Nucleus accumbens (tissue), 56 donors: Measurements from ENCODE around the gene FAM174C.

Experiments
- DNase-seq, 56 donors: peaks; one replicate each; lab custom pipeline; 2025; lab: John Stamatoyannopoulos, UW

The FAM174C gene

GRCh38 chr19:1282588-1283206 is 7.4 kb downstream of the FAM174C start:
- no peak for DNase-seq

GRCh38 chr19:1283207-1283916 is 8.0 kb downstream of the FAM174C start:
- DNase-seq, result no peak

- DNase-seq, result no peak
Measured at GRCh38 chr19:1283917-1284292, 8.6 kb downstream of the FAM174C start.

- DNase-seq, result no peak
Measured at GRCh38 chr19:1284293-1284978, 9.1 kb downstream of the FAM174C start.

GRCh38 chr19:1284979-1285736 is 9.8 kb downstream of the FAM174C start:
- DNase-seq, result peak in 1 of 56 donors; percentile 37

GRCh38 chr19:1285737-1286360 is 10.5 kb downstream of the FAM174C start, which contains the start of gene EFNA2:
Gene EFNA2, plus strand, starts transcription at chr19:1285873. Its CDS starts 296 bp downstream, at chr19:1286169.
- no peak for DNase-seq

- DNase-seq, result no peak
Measured at GRCh38 chr19:1286487-1287353, 11.4 kb downstream of the FAM174C start.

GRCh38 chr19:1287354-1288225 is 12.3 kb downstream of the FAM174C start:
- no peak for DNase-seq

- DNase-seq, result no peak
Measured at GRCh38 chr19:1288226-1288612, 12.9 kb downstream of the FAM174C start.

- DNase-seq, result no peak
Measured at GRCh38 chr19:1288833-1289685, 13.7 kb downstream of the FAM174C start.

GRCh38 chr19:1289686-1290025 is 14.3 kb downstream of the FAM174C start:
- no peak for DNase-seq

- no peak for DNase-seq
Measured at GRCh38 chr19:1290196-1290702, 14.9 kb downstream of the FAM174C start.

- no peak for DNase-seq
Measured at GRCh38 chr19:1290703-1291651, 15.6 kb downstream of the FAM174C start.

GRCh38 chr19:1291761-1292418 is 16.6 kb downstream of the FAM174C start:
- DNase-seq, result peak in 15 of 56 donors; percentile 6 to 51 (median 24)

GRCh38 chr19:1292419-1293151 is 17.3 kb downstream of the FAM174C start:
- no peak for DNase-seq
